ENCODE data around the gene MEIKIN. TPM values are rescaled to one million over a fixed set of nuclear protein-coding genes. Genes with fewer than 3 reads are reported as not detected.

The MEIKIN gene
- total and polyA plus RNA-seq, 2 of the 8 experiments (the other 6 are each of a cell fraction or from before 2014, with no cell fraction given): not detected

DNA sequence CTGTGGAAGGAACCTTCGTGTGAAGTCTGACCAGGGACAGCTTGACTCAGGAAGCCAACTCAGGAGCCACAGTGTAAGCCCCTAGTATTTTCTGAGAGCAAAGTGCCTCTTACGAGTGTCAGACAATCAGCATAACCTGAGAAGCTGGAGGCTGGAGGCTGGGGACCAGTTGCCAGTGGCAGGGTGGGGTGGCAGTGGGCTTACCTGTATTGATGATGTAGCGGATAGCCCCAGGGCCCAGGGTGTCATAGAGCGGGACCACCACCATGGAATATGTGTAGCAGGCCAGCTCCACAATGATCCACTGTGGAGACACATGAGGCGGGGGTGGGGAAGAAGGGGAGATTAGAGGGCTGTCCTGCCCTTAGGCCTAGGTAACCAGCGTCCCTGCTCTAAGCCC, 43.1 kb upstream of the MEIKIN start:
- Histone ChIP-seq H2AK5ac (ENCODE audit: low read depth, low read length) (no peak overlapping the region), H3K9me3 (ENCODE audit: insufficient read depth in 2 of 2, low read depth in 1 of 2, low read length in 1 of 2) (no peaks in the 10 kb centered on the region), H3K27me3 (replicated peaks in 1 of 4; ENCODE audit: control insufficient read depth in 3 of 4, extremely low read depth in 1 of 4, insufficient read depth in 3 of 4, low read length in 3 of 4) (no peaks in the 10 kb centered on the region), H4K91ac (replicated peaks; ENCODE audit: insufficient read length, low read length) (no peak overlapping the region), H3K36me3 (ENCODE audit: control insufficient read depth in 2 of 4, insufficient read depth in 4 of 4, low read length in 3 of 4) (no peaks in the 10 kb centered on the region), H3K79me1 (ENCODE audit: low read depth, low read length) (no peaks in the 10 kb centered on the region), H2BK5ac (ENCODE audit: low read depth, low read length) (no peak overlapping the region), H3K18ac (ENCODE audit: extremely low read depth, low read length) (no peak overlapping the region), H3K23me2 (ENCODE audit: low read depth, low read length) (no peaks in the 10 kb centered on the region), H4K8ac (ENCODE audit: extremely low read depth, insufficient read depth, low read length) (no peak overlapping the region; the same call in 1 of the 2 replicates), H2BK15ac (ENCODE audit: low read length) (no peak overlapping the region), H3K79me2 (ENCODE audit: control insufficient read depth in 1 of 2, insufficient read depth in 2 of 2, low read length in 2 of 2) (no peaks in the 10 kb centered on the region), H3K27ac (ENCODE audit: low read depth, low read length) (no peak overlapping the region), H4K20me1 (replicated peaks in 1 of 2; ENCODE audit: control insufficient read depth in 1 of 2, insufficient read depth in 2 of 2, low read length in 2 of 2) (peaks cover 0 to 2% of the 10 kb centered on the region in 2 experiments), H3K14ac (ENCODE audit: insufficient read length) (no peak overlapping the region), H3K56ac (replicated peaks; ENCODE audit: insufficient read length, low read depth, low read length) (no peak overlapping the region), H2BK20ac (ENCODE audit: low read length) (no peak overlapping the region), H2AFZ (ENCODE audit: low read length) (no peak overlapping the region), H3K4me2 (ENCODE audit: insufficient read depth in 1 of 2, low read depth in 2 of 2, low read length in 2 of 2) (no peak overlapping the region), H3K9ac (replicated peaks in 1 of 4; ENCODE audit: extremely low read depth in 1 of 4, low read depth in 3 of 4, low read length in 3 of 4) (no peak overlapping the region), H3K4me3 (ENCODE audit: extremely low read depth in 1 of 4, insufficient read depth in 2 of 4, low read depth in 3 of 4, low read length in 4 of 4) (no peak overlapping the region), H2BK12ac (ENCODE audit: low read depth, low read length) (no peak overlapping the region), H4K5ac (ENCODE audit: insufficient read length, low read depth, low read length) (no peak overlapping the region), H3K4me1 (replicated peaks in 1 of 4; ENCODE audit: control insufficient read depth in 3 of 4, insufficient read depth in 4 of 4, low read length in 3 of 4) (peaks cover 0 to 7% (median 3%) of the 10 kb centered on the region in 4 experiments; a peak in 2 of 7 replicates), H2BK120ac (replicated peaks; ENCODE audit: low read depth, low read length) (no peak overlapping the region), H3K4ac (replicated peaks; ENCODE audit: insufficient read length, low read depth, low read length) (no peak overlapping the region), H3K23ac (ENCODE audit: insufficient read length) (no peak overlapping the region)
- WGBS, 2 experiments (ENCODE audit: extremely low coverage in 1 of 2, insufficient coverage in 1 of 2, insufficient read length in 1 of 2, insufficient replicate concordance in 2 of 2, low coverage in 1 of 2, low lambda C conversion rate in 2 of 2, missing lambda C conversion rate in 1 of 2): 83% methylated on average over 6 of the region's 6 CpGs; no CpG with 5 or more reads in 1 of the 2 experiments
- FAIRE-seq: no peak
- DNase-seq (ENCODE audit: low read depth in 1 of 2, low spot score in 2 of 2): no peak
- no peak for TF ChIP-seq NANOG (IDR thresholded peaks at IDR 0.05; ENCODE audit: insufficient read depth, low read depth, low read length, poor library complexity, severe bottlenecking)
- no peak for TF ChIP-seq RXRA (IDR thresholded peaks at IDR 0.05; ENCODE audit: insufficient read depth, low read depth, low read length)
- TF ChIP-seq, protein P1, sequence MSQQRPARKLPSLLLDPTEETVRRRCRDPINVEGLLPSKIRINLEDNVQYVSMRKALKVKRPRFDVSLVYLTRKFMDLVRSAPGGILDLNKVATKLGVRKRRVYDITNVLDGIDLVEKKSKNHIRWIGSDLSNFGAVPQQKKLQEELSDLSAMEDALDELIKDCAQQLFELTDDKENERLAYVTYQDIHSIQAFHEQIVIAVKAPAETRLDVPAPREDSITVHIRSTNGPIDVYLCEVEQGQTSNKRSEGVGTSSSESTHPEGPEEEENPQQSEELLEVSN (IDR thresholded peaks at IDR 0.05): no peak
- no peak for TF ChIP-seq PHF8 (conservative IDR thresholded peaks at IDR 0.05; ENCODE audit: low read depth, low read length)
- TF ChIP-seq TCF12 (IDR thresholded peaks at IDR 0.05; ENCODE audit: low read depth, low read length): no peak
- no peak for TF ChIP-seq MAFK (IDR thresholded peaks at IDR 0.05; ENCODE audit: low read depth, low read length)
- TF ChIP-seq CEBPB (IDR thresholded peaks at IDR 0.05; ENCODE audit: low read depth, low read length): no peak
- no peak for TF ChIP-seq CREB1 (IDR thresholded peaks at IDR 0.05)
- TF ChIP-seq JUND (IDR thresholded peaks at IDR 0.05; ENCODE audit: low read length): no peak
- TF ChIP-seq KDM1A (IDR thresholded peaks at IDR 0.05; ENCODE audit: borderline replicate concordance, low read length): no peak
- ChIA-PET POLR2A (ENCODE audit: partially characterized antibody) (interaction anchor here (1.1 kb wide), 1 partner anchor 14 kb away, joined by 3 read pairs; no protein-coding TSS in a partner anchor), CTCF (ENCODE audit: partially characterized antibody) (interaction anchor here (0.6 to 1.3 kb wide), 2 partner anchors 19 to 489 kb away, joined by 3 to 5 read pairs; no protein-coding TSS in a partner anchor)
